Measurements from ENCODE around the gene PLCD1.

DNA sequence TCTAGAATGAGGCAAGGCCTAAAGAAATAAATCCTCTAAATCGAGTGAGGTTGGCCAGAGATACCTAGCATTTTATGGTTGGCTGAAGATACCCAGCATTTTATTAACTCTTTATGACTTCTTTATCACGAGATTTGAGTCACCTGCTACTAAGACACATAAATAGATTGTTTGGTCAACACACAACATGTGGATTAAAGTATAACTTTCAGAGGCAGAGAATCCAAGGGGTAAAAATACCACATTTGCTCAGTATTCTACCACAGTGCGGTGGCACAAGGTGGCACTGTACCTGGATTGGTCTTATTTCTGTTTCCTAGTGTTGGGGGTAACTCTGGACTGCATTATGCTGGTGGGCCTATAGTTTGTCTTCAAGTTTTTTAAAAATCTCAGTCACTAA lies 65.8 kb downstream of the PLCD1 start:
- no peak for TF ChIP-seq YY1 (IDR thresholded peaks at IDR 0.05; ENCODE audit: insufficient read depth, insufficient replicate concordance, low read depth, low read length)
- TF ChIP-seq, protein P1, sequence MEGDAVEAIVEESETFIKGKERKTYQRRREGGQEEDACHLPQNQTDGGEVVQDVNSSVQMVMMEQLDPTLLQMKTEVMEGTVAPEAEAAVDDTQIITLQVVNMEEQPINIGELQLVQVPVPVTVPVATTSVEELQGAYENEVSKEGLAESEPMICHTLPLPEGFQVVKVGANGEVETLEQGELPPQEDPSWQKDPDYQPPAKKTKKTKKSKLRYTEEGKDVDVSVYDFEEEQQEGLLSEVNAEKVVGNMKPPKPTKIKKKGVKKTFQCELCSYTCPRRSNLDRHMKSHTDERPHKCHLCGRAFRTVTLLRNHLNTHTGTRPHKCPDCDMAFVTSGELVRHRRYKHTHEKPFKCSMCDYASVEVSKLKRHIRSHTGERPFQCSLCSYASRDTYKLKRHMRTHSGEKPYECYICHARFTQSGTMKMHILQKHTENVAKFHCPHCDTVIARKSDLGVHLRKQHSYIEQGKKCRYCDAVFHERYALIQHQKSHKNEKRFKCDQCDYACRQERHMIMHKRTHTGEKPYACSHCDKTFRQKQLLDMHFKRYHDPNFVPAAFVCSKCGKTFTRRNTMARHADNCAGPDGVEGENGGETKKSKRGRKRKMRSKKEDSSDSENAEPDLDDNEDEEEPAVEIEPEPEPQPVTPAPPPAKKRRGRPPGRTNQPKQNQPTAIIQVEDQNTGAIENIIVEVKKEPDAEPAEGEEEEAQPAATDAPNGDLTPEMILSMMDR (CRISPR knock-in tag; IDR thresholded peaks at IDR 0.05): no peak
- TF ChIP-seq ATM (IDR thresholded peaks at IDR 0.05; ENCODE audit: borderline replicate concordance): no peak
- no peak for TF ChIP-seq MYC (CRISPR knock-in tag; IDR thresholded peaks at IDR 0.05; ENCODE audit: borderline replicate concordance)
- no peak for TF ChIP-seq ZNF343 (CRISPR knock-in tag; IDR thresholded peaks at IDR 0.05)
- TF ChIP-seq POLR2AphosphoS5 (IDR thresholded peaks at IDR 0.05; ENCODE audit: low read depth, low read length): no peak

Measured in HepG2 (cell line).